Astrocyte of the cerebellum (primary cell): ENCODE results near the gene PRM3.

ENCODE experiments used
- DNase-seq: peaks from one replicate; pipeline ENCODE4 v3.0.0-alpha.2; 2011; ENCODE audit warnings: low read depth
- H3K4me3 ChIP-seq: 2 replicates; pipeline ENCODE4 v1.5.1; 2011; ENCODE audit warnings: mild to moderate bottlenecking, low read depth, low read length, moderate library complexity
- in situ Hi-C: cut with HindIII; loops from 2 replicates; pipeline ENCODE4 v1.10.0; 2017; ENCODE audit warnings: low sequenced_read_pairs
- TF ChIP-seq, protein P1 (sequence below): IDR thresholded peaks from 2 replicates; pipeline ENCODE4 v1.5.1; 2012; ENCODE audit warnings: low read length, low read depth, moderate library complexity, mild to moderate bottlenecking; ENCODE audit errors: missing control alignments

Gene PRM3

DNA sequence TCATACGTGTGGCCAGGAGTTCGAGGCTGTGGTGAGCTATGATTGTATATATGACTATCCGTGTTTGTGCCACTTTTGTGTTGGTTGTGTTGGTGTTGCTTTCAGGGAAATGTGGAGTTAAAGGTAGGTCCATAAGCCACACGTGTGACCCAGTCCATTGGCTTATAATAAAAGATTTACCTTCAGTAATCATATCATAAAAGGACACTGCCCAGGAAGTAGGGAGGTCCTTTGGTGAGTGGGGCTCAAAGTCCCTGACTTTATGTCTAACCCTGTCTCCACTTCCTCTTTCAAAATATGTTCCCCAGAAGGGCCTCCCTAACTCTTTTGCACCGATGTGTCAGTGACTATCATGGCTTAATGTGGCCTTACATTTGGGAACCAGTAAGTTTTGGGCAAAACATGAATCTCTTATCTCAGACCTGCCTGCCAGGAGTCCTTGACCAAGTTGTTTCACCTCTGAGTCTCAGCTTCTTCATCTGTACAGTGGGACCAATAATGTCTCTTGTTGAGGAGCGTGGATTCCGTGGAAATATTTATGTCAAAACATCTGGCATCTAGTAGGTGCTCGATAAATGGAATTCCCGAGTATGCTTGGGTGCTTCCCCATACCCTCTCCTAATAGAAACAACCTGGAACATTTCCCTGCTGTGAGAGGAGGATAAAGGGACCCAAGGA lies 9.1 kb downstream of the PRM3 start:
- in situ Hi-C loops = no loop called here
- DNase-seq = no peak
- no peak overlapping the region for H3K4me3 ChIP-seq
- TF ChIP-seq, protein P1, sequence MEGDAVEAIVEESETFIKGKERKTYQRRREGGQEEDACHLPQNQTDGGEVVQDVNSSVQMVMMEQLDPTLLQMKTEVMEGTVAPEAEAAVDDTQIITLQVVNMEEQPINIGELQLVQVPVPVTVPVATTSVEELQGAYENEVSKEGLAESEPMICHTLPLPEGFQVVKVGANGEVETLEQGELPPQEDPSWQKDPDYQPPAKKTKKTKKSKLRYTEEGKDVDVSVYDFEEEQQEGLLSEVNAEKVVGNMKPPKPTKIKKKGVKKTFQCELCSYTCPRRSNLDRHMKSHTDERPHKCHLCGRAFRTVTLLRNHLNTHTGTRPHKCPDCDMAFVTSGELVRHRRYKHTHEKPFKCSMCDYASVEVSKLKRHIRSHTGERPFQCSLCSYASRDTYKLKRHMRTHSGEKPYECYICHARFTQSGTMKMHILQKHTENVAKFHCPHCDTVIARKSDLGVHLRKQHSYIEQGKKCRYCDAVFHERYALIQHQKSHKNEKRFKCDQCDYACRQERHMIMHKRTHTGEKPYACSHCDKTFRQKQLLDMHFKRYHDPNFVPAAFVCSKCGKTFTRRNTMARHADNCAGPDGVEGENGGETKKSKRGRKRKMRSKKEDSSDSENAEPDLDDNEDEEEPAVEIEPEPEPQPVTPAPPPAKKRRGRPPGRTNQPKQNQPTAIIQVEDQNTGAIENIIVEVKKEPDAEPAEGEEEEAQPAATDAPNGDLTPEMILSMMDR = no peak

DNA sequence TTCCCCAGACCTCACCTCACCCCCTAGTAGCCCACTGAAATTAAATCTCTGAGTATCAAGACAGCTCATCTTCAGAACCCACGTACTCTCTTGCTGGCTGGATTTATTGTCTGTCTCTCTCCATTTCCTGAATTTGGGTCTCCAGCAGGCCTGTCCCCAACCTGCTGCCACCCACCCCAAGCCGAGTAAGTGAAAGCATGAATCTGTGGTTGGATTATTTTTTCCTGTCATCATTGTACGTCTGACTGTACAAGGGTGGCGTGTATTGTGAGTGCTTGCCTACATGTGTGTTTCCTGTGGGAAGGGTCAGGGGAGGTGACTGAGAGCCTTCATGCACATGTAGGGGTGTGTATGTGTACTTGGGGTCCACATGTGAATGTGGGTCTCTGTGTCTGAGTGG lies 9.7 kb downstream of the PRM3 start:
- TF ChIP-seq, protein P1 = no peak
- H3K4me3 ChIP-seq = no peak overlapping the region
- in situ Hi-C loops = no loop called here
- DNase-seq = no peak

DNA sequence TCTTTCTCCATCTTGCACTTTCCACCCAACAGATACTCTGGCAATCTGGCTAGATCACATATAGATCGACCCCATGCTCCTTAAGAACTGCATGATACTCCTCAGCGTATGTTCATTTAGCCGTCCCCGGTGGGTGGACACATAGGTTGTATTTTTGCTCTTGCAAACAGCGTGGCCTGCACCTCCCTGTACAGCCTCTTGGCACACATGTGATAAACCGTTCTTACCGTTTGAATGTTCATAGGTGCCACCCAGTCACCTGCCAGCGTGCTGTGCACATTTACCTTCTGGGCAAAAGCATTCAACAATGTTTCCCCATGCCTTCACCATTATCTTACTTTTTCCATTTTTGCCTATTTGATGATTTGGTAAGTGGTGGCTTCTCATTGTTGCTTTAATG lies 10.5 kb downstream of the PRM3 start:
- H3K4me3 ChIP-seq = no peak overlapping the region
- in situ Hi-C loops = no loop called here
- DNase-seq = no peak
- TF ChIP-seq, protein P1 = no peak

DNA sequence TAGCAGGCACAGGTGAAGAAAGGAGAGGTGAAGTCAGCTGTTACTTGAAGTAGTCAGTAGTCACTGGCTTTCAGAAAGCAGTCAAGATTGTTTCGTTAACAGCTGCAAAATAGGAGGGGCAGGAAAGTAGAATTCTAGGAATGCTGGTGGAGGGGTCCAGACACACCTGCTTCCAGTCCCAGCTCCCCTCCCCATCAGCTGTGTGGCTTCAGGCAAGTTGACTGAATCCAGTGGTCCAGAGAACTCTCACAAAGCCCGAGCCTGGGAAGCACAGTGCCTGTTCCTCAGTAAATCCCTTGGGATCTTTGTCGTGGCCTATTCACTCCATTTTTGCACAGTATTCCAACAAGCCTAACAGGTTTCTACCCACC lies 12.8 kb downstream of the PRM3 start:
- no peak for DNase-seq
- H3K4me3 ChIP-seq = no peak overlapping the region
- in situ Hi-C loops = no loop called here
- TF ChIP-seq, protein P1 = no peak

DNA sequence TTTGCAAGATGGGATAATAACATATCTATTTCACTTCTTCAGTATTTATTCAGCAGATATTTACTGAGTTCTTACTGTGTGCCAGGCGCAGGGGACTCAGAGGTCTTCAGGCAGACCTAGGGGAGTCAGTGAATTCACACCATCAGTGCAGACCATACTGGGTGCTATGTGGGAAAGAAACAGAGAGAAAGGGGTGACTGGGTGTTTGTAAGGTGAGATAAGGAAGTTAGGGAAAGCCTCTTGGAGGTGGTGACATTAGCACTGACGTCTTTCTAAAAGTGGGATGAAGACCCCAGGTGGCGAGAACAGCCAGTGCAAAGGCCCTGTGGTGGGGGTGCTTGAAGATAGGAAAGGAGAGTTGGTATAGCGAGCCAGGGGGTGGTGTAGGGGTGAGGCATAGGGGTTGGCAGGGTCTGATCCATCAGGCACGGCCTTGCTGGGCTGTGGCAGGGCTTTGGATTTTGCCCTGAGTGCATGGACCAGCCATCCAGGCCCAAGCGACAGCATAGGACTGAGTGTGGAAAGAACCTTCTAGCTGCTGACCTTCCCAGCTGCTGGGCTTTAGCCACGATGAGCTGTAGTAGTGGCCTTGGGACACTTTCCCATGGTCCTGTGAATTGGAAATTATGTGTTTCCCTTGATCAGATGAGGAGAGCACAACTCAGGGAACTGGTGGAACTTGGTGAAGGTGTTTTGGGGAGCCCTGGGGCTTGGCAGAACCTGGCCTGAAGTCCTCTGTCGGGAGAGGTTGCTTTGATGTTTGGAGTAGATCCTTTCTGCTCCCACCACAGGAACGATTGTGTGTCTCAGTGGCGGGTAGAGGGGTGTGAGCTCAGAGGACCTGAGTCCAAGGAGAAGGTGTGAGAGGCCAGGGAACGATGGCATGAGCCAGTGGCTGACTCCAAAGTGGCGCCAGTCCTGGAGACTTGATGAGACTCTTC lies 13.5 kb downstream of the PRM3 start:
- H3K4me3 ChIP-seq = no peak overlapping the region
- in situ Hi-C loops = no loop called here
- TF ChIP-seq, protein P1 = no peak
- no peak for DNase-seq

DNA sequence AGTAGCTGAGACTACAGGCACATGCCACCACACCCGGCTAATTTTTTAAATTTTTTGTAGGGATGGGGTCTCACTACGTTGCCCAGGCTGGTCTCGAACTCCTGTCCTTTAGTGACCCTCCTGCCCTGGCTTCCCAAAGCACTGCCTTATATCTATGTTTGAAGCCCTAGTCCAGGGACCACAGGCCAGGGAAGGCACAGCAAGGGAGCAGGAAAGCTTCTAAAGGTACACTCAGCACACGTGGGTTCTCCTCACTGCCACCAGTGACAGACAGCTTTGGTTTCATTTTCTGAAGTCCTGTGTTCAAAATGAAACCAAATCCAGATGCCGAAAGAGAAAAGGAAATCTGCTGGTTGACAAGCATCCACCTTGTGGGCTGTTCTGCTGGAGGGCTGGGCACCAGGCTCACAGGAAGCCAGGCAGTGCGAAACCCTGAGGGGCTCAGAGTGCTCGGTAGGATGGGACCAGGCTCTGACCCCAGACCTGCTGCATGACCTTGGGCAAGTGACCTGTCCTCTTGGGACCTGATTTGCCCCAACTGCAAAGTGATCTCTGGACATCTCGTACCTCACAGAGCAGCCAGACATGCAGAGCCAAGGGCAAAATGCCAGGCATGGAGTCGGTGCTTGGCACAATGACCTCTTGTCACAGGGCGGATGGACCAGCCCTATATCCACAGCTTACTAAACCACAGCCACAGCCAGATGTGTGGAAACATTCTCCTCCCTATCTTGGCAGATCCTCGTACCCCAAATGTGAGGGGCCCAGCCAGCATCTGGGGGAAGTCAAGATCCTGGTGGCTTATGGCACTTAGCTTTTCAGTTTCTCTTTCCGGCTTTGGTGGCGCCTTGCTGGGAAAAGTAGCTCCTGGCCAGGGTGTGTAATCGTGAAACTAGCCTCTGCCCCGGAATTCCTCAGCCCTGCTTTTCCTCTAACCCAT lies 14.6 kb downstream of the PRM3 start:
- H3K4me3 ChIP-seq = no peak overlapping the region
- DNase-seq = no peak
- in situ Hi-C loops = no loop called here
- TF ChIP-seq, protein P1 = no peak
